Neural cell (in vitro differentiated cells): Measurements from ENCODE around the gene BTBD9.

Experiments
- CTCF ChIP-seq: fragments of 450-650 bp; IDR thresholded peaks from 2 replicates; pipeline ENCODE4 v1.5.1; 2014; ENCODE audit warnings: antibody characterized with exemption, mild to moderate bottlenecking, moderate library complexity; ENCODE audit not compliant: poor library complexity, severe bottlenecking
- EP300 ChIP-seq: fragments of 450-650 bp; conservative IDR thresholded peaks from 2 replicates; pipeline ENCODE4 v1.6.1; 2014; ENCODE audit warnings: antibody characterized with exemption, mild to moderate bottlenecking, moderate library complexity; ENCODE audit not compliant: poor library complexity, severe bottlenecking
- EZH2 ChIP-seq: fragments of 200-600, 300-800 bp; shearing (Covaris generic), sonication (generic); IDR thresholded peaks from 2 replicates; pipeline ENCODE4 v1.6.1; 2014; ENCODE audit warnings: antibody characterized with exemption, low read length, borderline replicate concordance, mild to moderate bottlenecking; ENCODE audit not compliant: insufficient read depth, poor library complexity, severe bottlenecking
- POLR2AphosphoS5 ChIP-seq: IDR thresholded peaks from 2 replicates; pipeline ENCODE4 v1.6.1; 2012
- REST ChIP-seq: IDR thresholded peaks from 2 replicates; pipeline ENCODE4 v1.6.1; 2012; ENCODE audit warnings: borderline replicate concordance
- TAF1 ChIP-seq: IDR thresholded peaks from 2 replicates; pipeline ENCODE4 v1.6.1; 2012; ENCODE audit warnings: low read depth

- TF ChIP-seq REST (no peak), POLR2AphosphoS5 (peak; percentile 39), CTCF (peak; percentile 23), TAF1 (no peak), EZH2 (no peak), EP300 (peak; percentile 37)
Observed at GRCh38 chr6:38143191-38144150, 496.3 kb downstream of the BTBD9 start.
